H1 (cell line): ENCODE measurements around the gene NFAM1. TPM values are rescaled to one million over a fixed set of nuclear protein-coding genes. Genes with fewer than 3 reads are reported as not detected.

Source experiments
- CTCF ChIA-PET: fragments of 300-600 bp; sonication (Branson Sonifier 250); formaldehyde crosslinking; loops from one replicate; lab custom pipeline; 2021; ENCODE audit not compliant: partially characterized antibody; lab: Charles Lee
- POLR2A ChIA-PET: fragments of 300-600 bp; sonication (Branson Sonifier 250); formaldehyde crosslinking; loops from one replicate; lab custom pipeline; 2021; ENCODE audit warnings: inconsistent platforms; ENCODE audit not compliant: partially characterized antibody; lab: Charles Lee
- DNase-seq, 2 experiments: peaks; one replicate each; pipeline versions ENCODE4 v3.0.0 to v3.0.0-alpha.2; 2010 to 2022; ENCODE audit warnings: low spot score in 2 of 2, low read depth in 1 of 2, mixed read lengths in 1 of 2
- FAIRE-seq: peaks from 2 replicates; lab custom pipeline; 2011; peaks lifted over from hg19 to GRCh38; lab: Jason Lieb, UNC
- H2AFZ ChIP-seq: 2 replicates; pipeline ENCODE4 v1.8.1; 2012; ENCODE audit warnings: low read length, inconsistent platforms
- H2AK5ac ChIP-seq: 2 replicates; pipeline ENCODE4 v1.6.1; 2013; ENCODE audit warnings: low read depth, low read length
- H2BK120ac ChIP-seq: replicated peaks from 2 replicates; pipeline ENCODE3; 2013; ENCODE audit warnings: low read depth, low read length, inconsistent platforms
- H2BK12ac ChIP-seq: 2 replicates; pipeline ENCODE4 v1.6.1; 2013; ENCODE audit warnings: low read depth, low read length
- H2BK15ac ChIP-seq: 2 replicates; pipeline ENCODE4 v1.6.1; 2013; ENCODE audit warnings: low read length
- H2BK20ac ChIP-seq: 2 replicates; pipeline ENCODE4 v1.6.1; 2013; ENCODE audit warnings: low read length
- H2BK5ac ChIP-seq: 2 replicates; pipeline ENCODE4 v1.6.1; 2013; ENCODE audit warnings: low read depth, low read length
- H3K14ac ChIP-seq: 2 replicates; pipeline ENCODE4 v1.6.1; 2013; ENCODE audit warnings: inconsistent platforms; ENCODE audit not compliant: insufficient read length
- H3K18ac ChIP-seq: 2 replicates; pipeline ENCODE4 v1.6.1; 2013; ENCODE audit warnings: low read length; ENCODE audit errors: extremely low read depth
- H3K23ac ChIP-seq: 2 replicates; pipeline ENCODE4 v1.6.1; 2013; ENCODE audit warnings: inconsistent platforms; ENCODE audit not compliant: insufficient read length
- H3K23me2 ChIP-seq: 2 replicates; pipeline ENCODE4 v1.6.1; 2013; ENCODE audit warnings: low read depth, low read length
- H3K27ac ChIP-seq: 2 replicates; pipeline ENCODE4 v1.6.1; 2011; ENCODE audit warnings: low read depth, low read length, inconsistent platforms
- H3K27me3 ChIP-seq, 4 experiments: replicated peaks in 1 of 4; 1 replicate in 1 of 4; 2 replicates in 3 of 4; pipeline versions ENCODE4 v1.6.1 to v1.8.1; 2011 to 2013; ENCODE audit warnings: low read length in 3 of 4, mild to moderate bottlenecking in 3 of 4, inconsistent platforms in 2 of 4, mixed read lengths in 2 of 4, moderate library complexity in 1 of 4; ENCODE audit not compliant: control insufficient read depth in 3 of 4, insufficient read depth in 3 of 4; ENCODE audit errors: extremely low read depth in 1 of 4
- H3K36me3 ChIP-seq, 4 experiments: 2 replicates each; pipeline versions ENCODE4 v1.6.1 to v1.8.1; 2011 to 2013; ENCODE audit warnings: mild to moderate bottlenecking in 4 of 4, low read length in 3 of 4, moderate library complexity in 2 of 4, control low read depth in 1 of 4, inconsistent platforms in 1 of 4; ENCODE audit not compliant: insufficient read depth in 4 of 4, control insufficient read depth in 2 of 4
- H3K4ac ChIP-seq: replicated peaks from 2 replicates; pipeline ENCODE3; 2013; ENCODE audit warnings: low read length, low read depth, mixed read lengths, inconsistent platforms; ENCODE audit not compliant: insufficient read length
- H3K4me1 ChIP-seq, 4 experiments: replicated peaks in 1 of 4; 1 replicate in 1 of 4; 2 replicates in 3 of 4; pipeline versions ENCODE4 v1.6.1 to v1.8.1; 2011 to 2013; ENCODE audit warnings: low read length in 3 of 4, inconsistent platforms in 2 of 4, mixed read lengths in 1 of 4; ENCODE audit not compliant: insufficient read depth in 4 of 4, control insufficient read depth in 3 of 4
- H3K4me2 ChIP-seq, 2 experiments: 2 replicates each; pipeline versions ENCODE4 v1.6.1 to v1.8.1; 2011 to 2013; ENCODE audit warnings: low read depth in 2 of 2, low read length in 2 of 2, control low read depth in 1 of 2, inconsistent platforms in 1 of 2, mild to moderate bottlenecking in 1 of 2; ENCODE audit not compliant: insufficient read depth in 1 of 2
- H3K4me3 ChIP-seq, 4 experiments: fragments of 200-600, 300-600 bp in 1 of 4; sonication (generic), shearing (Covaris generic), sonication (Bioruptor Twin) in 1 of 4; 2 replicates each; pipeline versions ENCODE4 v1.5.1 to v1.8.1; 2011 to 2016; ENCODE audit warnings: low read length in 4 of 4, low read depth in 3 of 4, control low read depth in 2 of 4, inconsistent platforms in 2 of 4, mild to moderate bottlenecking in 2 of 4, mixed read lengths in 1 of 4, moderate library complexity in 1 of 4; ENCODE audit not compliant: insufficient read depth in 2 of 4; ENCODE audit errors: extremely low read depth in 1 of 4
- H3K56ac ChIP-seq: replicated peaks from 2 replicates; pipeline ENCODE3; 2013; ENCODE audit warnings: low read depth, mild to moderate bottlenecking, mixed read lengths, low read length, inconsistent platforms; ENCODE audit not compliant: insufficient read length
- H3K79me1 ChIP-seq: 2 replicates; pipeline ENCODE4 v1.6.1; 2013; ENCODE audit warnings: low read depth, low read length, control low read depth
- H3K79me2 ChIP-seq, 2 experiments: 2 replicates each; pipeline versions ENCODE4 v1.6.1 to v1.8.1; 2012 to 2013; ENCODE audit warnings: low read length in 2 of 2, mild to moderate bottlenecking in 2 of 2, inconsistent platforms in 1 of 2; ENCODE audit not compliant: insufficient read depth in 2 of 2, control insufficient read depth in 1 of 2
- H3K9ac ChIP-seq, 4 experiments: replicated peaks in 1 of 4; 1 replicate in 1 of 4; 2 replicates in 3 of 4; pipeline versions ENCODE4 v1.6.1 to v1.8.1; 2011 to 2013; ENCODE audit warnings: low read depth in 3 of 4, low read length in 3 of 4, control low read depth in 2 of 4, mild to moderate bottlenecking in 2 of 4, moderate library complexity in 2 of 4, inconsistent platforms in 1 of 4; ENCODE audit errors: extremely low read depth in 1 of 4
- H3K9me3 ChIP-seq, 2 experiments: 2 replicates each; pipeline versions ENCODE4 v1.6.1 to v1.8.1; 2012 to 2013; ENCODE audit warnings: mild to moderate bottlenecking in 2 of 2, moderate library complexity in 2 of 2, control low read depth in 1 of 2, inconsistent platforms in 1 of 2, low read depth in 1 of 2, low read length in 1 of 2, mixed read lengths in 1 of 2; ENCODE audit not compliant: insufficient read depth in 2 of 2
- H4K20me1 ChIP-seq, 2 experiments: replicated peaks in 1 of 2; 2 replicates each; pipeline versions ENCODE3 to v1.8.1; 2011 to 2013; ENCODE audit warnings: inconsistent platforms in 2 of 2, low read length in 2 of 2, mild to moderate bottlenecking in 1 of 2; ENCODE audit not compliant: insufficient read depth in 2 of 2, control insufficient read depth in 1 of 2
- H4K5ac ChIP-seq: 2 replicates; pipeline ENCODE4 v1.6.1; 2013; ENCODE audit warnings: low read length, low read depth, mixed read lengths, inconsistent platforms; ENCODE audit not compliant: insufficient read length
- H4K8ac ChIP-seq: 2 replicates; pipeline ENCODE4 v1.8.0; 2013; ENCODE audit warnings: mild to moderate bottlenecking, moderate library complexity, low read length, inconsistent platforms; ENCODE audit not compliant: insufficient read depth; ENCODE audit errors: extremely low read depth
- H4K91ac ChIP-seq: replicated peaks from 2 replicates; pipeline ENCODE3; 2013; ENCODE audit warnings: low read length, mixed read lengths, inconsistent platforms; ENCODE audit not compliant: insufficient read length
- GABPA ChIP-seq: IDR thresholded peaks from 2 replicates; pipeline ENCODE4 v1.6.1; 2011; ENCODE audit warnings: mild to moderate bottlenecking, low read length, moderate library complexity, borderline replicate concordance; ENCODE audit not compliant: insufficient read depth
- SUZ12 ChIP-seq: fragments of 200-600 bp; sonication (generic); IDR thresholded peaks from 2 replicates; pipeline ENCODE4 v1.6.1; 2012; ENCODE audit warnings: mild to moderate bottlenecking, inconsistent platforms, low read length, moderate library complexity, mixed read lengths
- WGBS, 2 experiments: shearing (Covaris generic) in 1 of 2; methylation state at CpG; one replicate each; pipeline versions ENCODE4 v1.1.6 to v1.1.7; 2013 to 2015; ENCODE audit warnings: low lambda C conversion rate in 2 of 2, mixed read lengths in 2 of 2, inconsistent platforms in 1 of 2, low coverage in 1 of 2, missing lambda C conversion rate in 1 of 2; ENCODE audit not compliant: insufficient replicate concordance in 2 of 2, insufficient coverage in 1 of 2, insufficient read length in 1 of 2; ENCODE audit errors: extremely low coverage in 1 of 2, missing lambda C conversion rate in 1 of 2; 5-methylcytosine and 5-hydroxymethylcytosine counted together
- long read RNA-seq, 2 experiments: library from RNA in 1 of 2; library from capped mRNA in 1 of 2; stranded (forward); transcript quantifications; one replicate each; pipeline ENCODE4 v2.0.0, GENCODE V29; 2021; ENCODE audit warnings: inconsistent platforms in 1 of 2
- polyA minus RNA-seq, 3 experiments: library from RNA; depleted of rRNA, polyadenylated mRNA; stranded (reverse); fragments of >200 nt; gene quantifications; 1 replicate in 2 of 3; 2 replicates in 1 of 3; pipeline ENCODE4 v1.2.3, GENCODE V29; 2011
- polyA plus RNA-seq, 7 experiments: library from polyadenylated mRNA; depleted of rRNA in 3 of 7; stranded (reverse) in 5 of 7; unstranded in 2 of 7; fragments of >200 nt in 5 of 7; fragments of 200-250 nt in 2 of 7; gene quantifications; 1 replicate in 5 of 7; 2 replicates in 1 of 7; 4 replicates in 1 of 7; pipeline versions ENCODE4 v1.2.1 to v1.2.3, GENCODE V29; 2011 to 2013; ENCODE audit warnings: missing spikeins in 2 of 7, mixed read lengths in 2 of 7
- total RNA-seq: library from RNA; stranded (reverse); fragmentation: NEBNext Ultra II Directional; extraction: Animal tissue kit (Norgen Biotek cat#: 25700); gene quantifications from 2 replicates; pipeline ENCODE4 v1.2.1, GENCODE V29; 2021

Gene NFAM1, protein sequence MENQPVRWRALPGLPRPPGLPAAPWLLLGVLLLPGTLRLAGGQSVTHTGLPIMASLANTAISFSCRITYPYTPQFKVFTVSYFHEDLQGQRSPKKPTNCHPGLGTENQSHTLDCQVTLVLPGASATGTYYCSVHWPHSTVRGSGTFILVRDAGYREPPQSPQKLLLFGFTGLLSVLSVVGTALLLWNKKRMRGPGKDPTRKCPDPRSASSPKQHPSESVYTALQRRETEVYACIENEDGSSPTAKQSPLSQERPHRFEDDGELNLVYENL
- total RNA-seq (0.61 and 0.73 TPM in 2 replicates), polyA plus RNA-seq (2011; rRNA removed) (0.50 and 0.62 TPM in 2 replicates), polyA minus RNA-seq (2011; rRNA and poly(A)+ RNA removed) (0.54 and 0.59 TPM in 2 replicates)
- polyA plus RNA-seq (2011; cell fraction: cytosol; rRNA removed): 0.37 TPM
- 0.54 TPM for polyA plus RNA-seq (2011; cell fraction: nucleus; rRNA removed)
- 0.80 to 1.1 TPM (median 0.92 TPM) in 4 replicates for polyA plus RNA-seq (2012, experiment 1 of 2)
- 0.64 TPM for polyA plus RNA-seq (2012, experiment 2 of 2)
- polyA plus RNA-seq (2013, experiment 1 of 2): 0.26 TPM
- 0.35 TPM for polyA plus RNA-seq (2013, experiment 2 of 2)
- polyA minus RNA-seq (2011; cell fraction: cytosol; rRNA and poly(A)+ RNA removed): 0.51 TPM
- polyA minus RNA-seq (2011; cell fraction: nucleus; rRNA and poly(A)+ RNA removed): 0.50 TPM
- long read RNA-seq, experiment 1: 0 reads
- long read RNA-seq, experiment 2: 0 reads

DNA sequence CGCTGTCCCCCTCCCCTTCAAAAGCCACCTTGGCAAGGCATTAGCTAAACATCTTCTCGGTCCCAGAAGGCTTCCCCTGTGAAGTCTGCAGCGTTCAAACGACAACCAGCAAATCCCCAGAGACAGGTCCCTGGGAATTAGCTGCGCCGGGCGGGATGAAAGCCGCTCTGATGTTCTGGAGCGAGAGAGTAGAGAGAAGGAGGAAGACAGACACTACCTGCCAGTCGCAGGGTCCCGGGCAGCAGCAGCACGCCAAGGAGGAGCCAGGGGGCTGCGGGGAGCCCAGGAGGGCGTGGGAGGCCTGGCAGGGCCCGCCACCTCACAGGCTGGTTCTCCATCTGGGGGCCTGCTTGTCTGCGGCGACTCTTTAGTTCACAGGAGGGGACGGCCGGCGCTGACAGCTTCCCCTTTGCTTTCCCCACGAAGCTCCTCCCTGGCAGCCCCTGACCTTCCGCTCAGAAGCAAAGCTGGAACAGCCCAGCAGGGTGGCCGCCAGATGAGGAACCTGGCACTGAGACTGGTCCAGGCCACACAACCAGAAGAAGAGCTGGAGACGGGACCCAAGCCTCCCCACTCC is at the start of gene NFAM1:
NFAM1 (minus strand) TSS at position 384 of the 577 bp plus-strand sequence; CDS start at position 338, 46 bp downstream.
- H3K4me2 ChIP-seq: peak within 1 kb of the TSS in 1 of 2 experiments; percentile 35; a peak in 3 of 4 replicates
- H3K36me3 ChIP-seq: no peaks in the 10 kb centered on the region
- H2BK120ac ChIP-seq: no peak within 1 kb of the TSS
- no peak within 1 kb of the TSS; the same call in 1 of the 2 replicates for H4K8ac ChIP-seq
- CTCF ChIA-PET: interaction anchor here (0.8 to 8.0 kb wide), 19 partner anchors 12 to 264 kb away, joined by 3 to 48 read pairs (median 4); no protein-coding TSS in a partner anchor
- H4K20me1 ChIP-seq: no peaks in the 10 kb centered on the region
- H4K91ac ChIP-seq: no peak within 1 kb of the TSS
- no peak within 1 kb of the TSS for H3K9ac ChIP-seq
- no peaks in the 10 kb centered on the region for H3K79me1 ChIP-seq
- peak within 1 kb of the TSS; percentile 44; the same call in 1 of the 2 replicates for H2BK5ac ChIP-seq
- H3K18ac ChIP-seq: peak within 1 kb of the TSS; percentile 38; the same call in 1 of the 2 replicates
- H2AFZ ChIP-seq: no peak within 1 kb of the TSS
- H3K14ac ChIP-seq: no peak within 1 kb of the TSS
- H3K4ac ChIP-seq: no peak within 1 kb of the TSS
- no peaks in the 10 kb centered on the region for H3K23me2 ChIP-seq
- 55% methylated on average over 20 of the region's 24 CpGs; no CpG with 5 or more reads in 1 of the 2 experiments for WGBS, 2 experiments
- peaks cover 6 to 18% (median 15%) of the 10 kb centered on the region in 4 experiments for H3K4me1 ChIP-seq
- H3K9me3 ChIP-seq: no peaks in the 10 kb centered on the region
- no peak within 1 kb of the TSS for H3K23ac ChIP-seq
- H3K79me2 ChIP-seq: no peaks in the 10 kb centered on the region
- H2BK20ac ChIP-seq: no peak within 1 kb of the TSS
- H3K56ac ChIP-seq: no peak within 1 kb of the TSS
- TF ChIP-seq SUZ12: 0 out of 2 replicates have a peak, but pooled peaks have one; percentile 14
- TF ChIP-seq GABPA: no peak
- POLR2A ChIA-PET: interaction anchor here (0.5 to 1.6 kb wide), 8 partner anchors 13 to 585 kb away, joined by 3 to 6 read pairs (median 4); no protein-coding TSS in a partner anchor
- no peak within 1 kb of the TSS for H2AK5ac ChIP-seq
- no peak for DNase-seq
- H2BK15ac ChIP-seq: no peak within 1 kb of the TSS
- peaks cover 0 to 5% (median 3%) of the 10 kb centered on the region in 4 experiments; a peak in 3 of 7 replicates for H3K27me3 ChIP-seq
- no peak within 1 kb of the TSS for H2BK12ac ChIP-seq
- H4K5ac ChIP-seq: no peak within 1 kb of the TSS
- no peak for FAIRE-seq
- H3K4me3 ChIP-seq: peak within 1 kb of the TSS in 1 of 4 experiments; percentile 37; a peak in 1 of 8 replicates
- H3K27ac ChIP-seq: no peak within 1 kb of the TSS
